Measurements from ENCODE around the gene PHF21B. TPM values are rescaled to one million over a fixed set of nuclear protein-coding genes. Genes with fewer than 3 reads are reported as not detected.

PHF21B gene
- total and polyA plus RNA-seq, 2 donors (not counting 1 experiment from before 2014, with no cell fraction given): 0.17 TPM; not detected in 1

GRCh38 chr22:44882226-44882905 is 127.4 kb downstream of the PHF21B start:
- TF ChIP-seq EZH2 (IDR thresholded peaks at IDR 0.05; ENCODE audit: low read length, missing control alignments) (no peak), CTCF (conservative IDR thresholded peaks at IDR 0.05 in 1 of 2, IDR thresholded peaks at IDR 0.05 in 1 of 2; ENCODE audit: low read depth in 1 of 2, low read length in 2 of 2) (no peak)
- no peak for DNase-seq (ENCODE audit: low read depth in 2 of 2)
- Histone ChIP-seq H3K4me2 (ENCODE audit: extremely low read depth, insufficient read depth, low read length) (no peak overlapping the region), H3K9ac (ENCODE audit: insufficient read depth, low read length) (no peak overlapping the region), H3K27ac (ENCODE audit: insufficient read depth, low read length) (no peak overlapping the region), H3K79me2 (ENCODE audit: control insufficient read depth, insufficient read depth, low read length) (no peaks in the 10 kb centered on the region), H2AFZ (ENCODE audit: low read length) (no peak overlapping the region), H3K9me3 (ENCODE audit: control insufficient read depth, insufficient read depth, low read depth, low read length) (no peaks in the 10 kb centered on the region), H3K36me3 (ENCODE audit: control insufficient read depth, insufficient read depth, low read length) (no peaks in the 10 kb centered on the region), H3K4me1 (ENCODE audit: control insufficient read depth, extremely low read depth, insufficient read depth, low read length) (no peaks in the 10 kb centered on the region), H3K4me3 (replicated peaks in 1 of 4; ENCODE audit: control extremely low read depth in 1 of 4, insufficient read depth in 1 of 4, low read depth in 3 of 4, low read length in 4 of 4) (no peak overlapping the region), H4K20me1 (ENCODE audit: control insufficient read depth, extremely low read depth, insufficient read depth, low read length) (no peaks in the 10 kb centered on the region), H3K27me3 (ENCODE audit: control insufficient read depth, insufficient read depth, low read length) (no peaks in the 10 kb centered on the region)

GRCh38 chr22:44881624-44882023 is 128.2 kb downstream of the PHF21B start:
- Histone ChIP-seq H3K27me3 (ENCODE audit: control insufficient read depth, insufficient read depth, low read length) (no peaks in the 10 kb centered on the region), H2AFZ (ENCODE audit: low read length) (no peak overlapping the region), H3K9me3 (ENCODE audit: control insufficient read depth, insufficient read depth, low read depth, low read length) (no peaks in the 10 kb centered on the region), H4K20me1 (ENCODE audit: control insufficient read depth, extremely low read depth, insufficient read depth, low read length) (no peaks in the 10 kb centered on the region), H3K79me2 (ENCODE audit: control insufficient read depth, insufficient read depth, low read length) (no peaks in the 10 kb centered on the region), H3K36me3 (ENCODE audit: control insufficient read depth, insufficient read depth, low read length) (no peaks in the 10 kb centered on the region), H3K27ac (ENCODE audit: insufficient read depth, low read length) (no peak overlapping the region), H3K9ac (ENCODE audit: insufficient read depth, low read length) (no peak overlapping the region), H3K4me1 (ENCODE audit: control insufficient read depth, extremely low read depth, insufficient read depth, low read length) (no peaks in the 10 kb centered on the region), H3K4me2 (ENCODE audit: extremely low read depth, insufficient read depth, low read length) (no peak overlapping the region), H3K4me3 (replicated peaks in 1 of 4; ENCODE audit: control extremely low read depth in 1 of 4, insufficient read depth in 1 of 4, low read depth in 3 of 4, low read length in 4 of 4) (no peak overlapping the region)
- TF ChIP-seq CTCF (conservative IDR thresholded peaks at IDR 0.05 in 1 of 2, IDR thresholded peaks at IDR 0.05 in 1 of 2; ENCODE audit: low read depth in 1 of 2, low read length in 2 of 2) (no peak), EZH2 (IDR thresholded peaks at IDR 0.05; ENCODE audit: low read length, missing control alignments) (no peak)
- no peak for DNase-seq (ENCODE audit: low read depth in 2 of 2)

- H3K79me2 ChIP-seq (ENCODE audit: control insufficient read depth, insufficient read depth, low read length): no peaks in the 10 kb centered on the region
- no peak overlapping the region for H3K9ac ChIP-seq (ENCODE audit: insufficient read depth, low read length)
- no peak overlapping the region for H3K4me3 ChIP-seq (replicated peaks in 1 of 4; ENCODE audit: control extremely low read depth in 1 of 4, insufficient read depth in 1 of 4, low read depth in 3 of 4, low read length in 4 of 4)
- H3K27ac ChIP-seq (ENCODE audit: insufficient read depth, low read length): no peak overlapping the region
- TF ChIP-seq CTCF (conservative IDR thresholded peaks at IDR 0.05 in 1 of 2, IDR thresholded peaks at IDR 0.05 in 1 of 2; ENCODE audit: low read depth in 1 of 2, low read length in 2 of 2): no peak
- no peak for TF ChIP-seq EZH2 (IDR thresholded peaks at IDR 0.05; ENCODE audit: low read length, missing control alignments)
- no peaks in the 10 kb centered on the region for H3K4me1 ChIP-seq (ENCODE audit: control insufficient read depth, extremely low read depth, insufficient read depth, low read length)
- no peaks in the 10 kb centered on the region for H4K20me1 ChIP-seq (ENCODE audit: control insufficient read depth, extremely low read depth, insufficient read depth, low read length)
- no peak overlapping the region for H3K4me2 ChIP-seq (ENCODE audit: extremely low read depth, insufficient read depth, low read length)
- H3K9me3 ChIP-seq (ENCODE audit: control insufficient read depth, insufficient read depth, low read depth, low read length): no peaks in the 10 kb centered on the region
- H3K36me3 ChIP-seq (ENCODE audit: control insufficient read depth, insufficient read depth, low read length): no peaks in the 10 kb centered on the region
- H3K27me3 ChIP-seq (ENCODE audit: control insufficient read depth, insufficient read depth, low read length): no peaks in the 10 kb centered on the region
- H2AFZ ChIP-seq (ENCODE audit: low read length): no peak overlapping the region
- DNase-seq (ENCODE audit: low read depth in 2 of 2): no peak
Measured at GRCh38 chr22:44880610-44881290, 129.1 kb downstream of the PHF21B start.
